Adrenal gland (tissue), 12 donors: ENCODE results near the gene PANK2. TPM values are rescaled to one million over a fixed set of nuclear protein-coding genes. Genes with fewer than 3 reads are reported as not detected.

ENCODE experiments used
- DNase-seq, 7 donors: peaks; one replicate each; pipeline ENCODE4 v3.0.0-alpha.2; 2019 to 2020
- H3K27ac ChIP-seq, 5 donors: fragments of 200-600 bp; sonication (generic) in 4 of 5; 1 replicate in 3 of 5; 2 replicates in 2 of 5; pipeline versions ENCODE4 v1.5.1 to v1.8.0; 2016 to 2020; ENCODE audit warnings: mild to moderate bottlenecking in 1 of 5
- H3K27me3 ChIP-seq: fragments of 200-600 bp; 2 replicates; pipeline ENCODE4 v1.8.0; 2021
- H3K36me3 ChIP-seq, 2 donors: fragments of 200-600 bp; replicated peaks in 1 of 2; 1 replicate in 1 of 2; 2 replicates in 1 of 2; pipeline versions ENCODE4 v1.5.1 to v1.8.0; 2018 to 2022
- H3K4me1 ChIP-seq, 2 donors: fragments of 200-600 bp; replicated peaks in 1 of 2; 1 replicate in 1 of 2; 2 replicates in 1 of 2; pipeline versions ENCODE4 v1.5.1 to v1.8.0; 2018 to 2021
- H3K4me3 ChIP-seq, 4 donors: fragments of 200-600 bp; sonication (generic) in 3 of 4; one replicate each; pipeline ENCODE4 v1.5.1; 2016 to 2018
- H3K9me3 ChIP-seq, 3 donors: fragments of 200-600 bp; sonication (generic) in 1 of 3; replicated peaks in 1 of 3; 1 replicate in 2 of 3; 2 replicates in 1 of 3; pipeline versions ENCODE4 v1.5.1 to v1.8.0; 2016 to 2021
- CTCF ChIP-seq, 6 experiments: fragments of 450-650 bp in 4 of 6; fragments of 200-600 bp in 2 of 6; sonication (generic) in 1 of 6; IDR thresholded peaks; 1 replicate in 5 of 6; 2 replicates in 1 of 6; pipeline versions ENCODE4 v1.5.1 to v1.8.0; 2016 to 2021; ENCODE audit warnings: antibody characterized with exemption in 6 of 6, mild to moderate bottlenecking in 2 of 6, moderate library complexity in 1 of 6
- POLR2A ChIP-seq, 2 donors: fragments of 450-650 bp; IDR thresholded peaks; one replicate each; pipeline ENCODE4 v1.6.1; 2017; ENCODE audit warnings: antibody characterized with exemption in 2 of 2, mild to moderate bottlenecking in 2 of 2, moderate library complexity in 1 of 2
- WGBS, 4 donors: extraction: QIAGEN DNeasy Blood & Tissue Kit in 2 of 4; methylation state at CpG; one replicate each; pipeline versions ENCODE4 v1.1.5 to v1.1.7; 2013 to 2017; 5-methylcytosine and 5-hydroxymethylcytosine counted together
- intact Hi-C, 2 donors: fragments of 100-400 bp; cut with DNase I; formaldehyde crosslinking; loops; one replicate each; pipeline versions ENCODE4 v1.14.1 to v1.15.0; 2022 to 2023
- polyA plus RNA-seq, 3 donors: library from polyadenylated mRNA; stranded (reverse); fragments of 200-250 nt in 2 of 3; fragments of 350-450 nt in 1 of 3; fragmentation: Illumina TruSeq in 1 of 3; extraction: RNeasy Lipid Tissue Mini Kit (QIAGEN cat#74804) in 1 of 3; gene quantifications; one replicate each; pipeline ENCODE4 v1.2.3, GENCODE V29; 2013 to 2014
- total RNA-seq, 9 donors: library from RNA; depleted of rRNA in 4 of 9; stranded (reverse); fragments of >200 nt in 4 of 9; fragments of 120-200 nt in 1 of 9; fragmentation: NEBNext Ultra II Directional in 1 of 9; extraction: Animal tissue kit (Norgen Biotek cat#: 25700) in 1 of 9; gene quantifications; one replicate each; pipeline versions ENCODE4 v1.1.0 to v1.2.4, GENCODE V29; 2013 to 2023
- donor health status: healthy with polysubstance abuse.
- donor health status: Bipolar disorder and iron deficiency.
- donor health status: DM: yes; HTN: yes; CAD: no.
- donor health status: DM: no; HTN: no; CAD: no.
- donor health status: DM: no; HTN: no; CAD: no.
- donor health status: DM: yes; HTN: yes; CAD: no.

PANK2 gene
- total and polyA plus RNA-seq, 12 donors: 32.5 to 70.1 (median 46.9) TPM

GRCh38 chr20:3864518-3864917, 24.7 kb upstream of the PANK2 start:
- Histone ChIP-seq H3K4me3 (no peak overlapping the region), H3K27ac (no peak overlapping the region), H3K4me1 (no peaks in the 10 kb centered on the region), H3K27me3 (no peaks in the 10 kb centered on the region), H3K9me3 (no peaks in the 10 kb centered on the region), H3K36me3 (peaks cover 0 to 76% of the 10 kb centered on the region in 2 donors)
- DNase-seq: no peak
- intact Hi-C loops: no loop called here
- no peak for TF ChIP-seq POLR2A (IDR thresholded peaks at IDR 0.05)
- no peak for TF ChIP-seq CTCF (IDR thresholded peaks at IDR 0.05)
- 75 to 95% (median 76%) methylated on average over 3 to 5 of the region's 5 CpGs for WGBS, 4 donors

- TF ChIP-seq CTCF (IDR thresholded peaks at IDR 0.05) (no peak), POLR2A (IDR thresholded peaks at IDR 0.05) (no peak)
- no peak for DNase-seq
Measured at GRCh38 chr20:3865152-3865886, 23.9 kb upstream of the PANK2 start.

GRCh38 chr20:3865887-3866407, 23.2 kb upstream of the PANK2 start:
- TF ChIP-seq POLR2A (IDR thresholded peaks at IDR 0.05) (no peak), CTCF (IDR thresholded peaks at IDR 0.05) (no peak)
- Histone ChIP-seq H3K27ac (no peak overlapping the region), H3K4me3 (no peak overlapping the region), H3K9me3 (no peaks in the 10 kb centered on the region), H3K27me3 (no peaks in the 10 kb centered on the region), H3K4me1 (no peaks in the 10 kb centered on the region), H3K36me3 (peaks cover 0 to 74% of the 10 kb centered on the region in 2 donors)
- 80 to 96% (median 95%) methylated on average over 4 to 14 of the region's 14 CpGs for WGBS, 4 donors
- intact Hi-C loops: no loop called here
- DNase-seq: no peak

More at GRCh38 chr20:3865152-3865886, 23.9 kb upstream of the PANK2 start:
- Histone ChIP-seq H3K27ac (no peak overlapping the region), H3K36me3 (peaks cover 0 to 80% of the 10 kb centered on the region in 2 donors), H3K4me1 (no peaks in the 10 kb centered on the region), H3K27me3 (no peaks in the 10 kb centered on the region), H3K4me3 (no peak overlapping the region), H3K9me3 (no peaks in the 10 kb centered on the region)
- WGBS, 4 donors: 87 to 100% (median 92%) methylated on average over 6 to 14 of the region's 14 CpGs
- intact Hi-C loops: no loop called here

- WGBS, 4 donors: 78 to 92% (median 91%) methylated on average over 2 to 3 of the region's 3 CpGs; no CpG with 5 or more reads in 1 of the 4 donors
- no peak for TF ChIP-seq CTCF (IDR thresholded peaks at IDR 0.05)
- TF ChIP-seq POLR2A (IDR thresholded peaks at IDR 0.05): no peak
- H3K4me1 ChIP-seq: no peaks in the 10 kb centered on the region
- no peak for DNase-seq
- intact Hi-C loops: no loop called here
- no peaks in the 10 kb centered on the region for H3K27me3 ChIP-seq
- H3K27ac ChIP-seq: no peak overlapping the region
- peaks cover 0 to 69% of the 10 kb centered on the region in 2 donors for H3K36me3 ChIP-seq
- no peak overlapping the region for H3K4me3 ChIP-seq
- H3K9me3 ChIP-seq: no peaks in the 10 kb centered on the region
Measured at GRCh38 chr20:3866464-3866863, 22.7 kb upstream of the PANK2 start.
